K562 (cell line): ENCODE measurements around the gene SMIM10. TPM values are rescaled to one million over a fixed set of nuclear protein-coding genes. Genes with fewer than 3 reads are reported as not detected.
A peak's percentile ranks its signal among the peaks of the same experiment; 100 is the strongest.

Experiments
- ATF2 ChIP-seq: sonication (generic); formaldehyde crosslinking; IDR thresholded peaks from 2 replicates; pipeline ENCODE4 v1.8.1; 2022; ENCODE audit warnings: missing genetic modification reagents
- CHD2 ChIP-seq: IDR thresholded peaks from 2 replicates; pipeline ENCODE4 v1.6.1; 2011; ENCODE audit warnings: low read depth, low read length
- CTBP1 ChIP-seq: fragments of 450-650 bp; IDR thresholded peaks from 2 replicates; pipeline ENCODE4 v1.6.1; 2016; ENCODE audit warnings: borderline replicate concordance
- FOXM1 ChIP-seq, 2 experiments: fragments of 450-650 bp in 1 of 2; sonication (generic) in 1 of 2; formaldehyde crosslinking in 1 of 2; IDR thresholded peaks; 2 replicates each; pipeline versions ENCODE4 v1.6.1 to v1.9.0; 2017 to 2022; ENCODE audit warnings: low read depth in 2 of 2, mild to moderate bottlenecking in 2 of 2, missing genetic modification reagents in 1 of 2, moderate library complexity in 1 of 2
- HIVEP1 ChIP-seq: fragments of 250-450 bp; sonication (Bioruptor Pico); IDR thresholded peaks from 2 replicates; pipeline ENCODE4 v1.4.0; 2020; ENCODE audit warnings: mild to moderate bottlenecking
- ILF3 ChIP-seq: fragments of 450-650 bp; IDR thresholded peaks from 2 replicates; pipeline ENCODE4 v1.6.1; 2018; ENCODE audit warnings: antibody characterized with exemption, mild to moderate bottlenecking, moderate library complexity, borderline replicate concordance
- LCOR ChIP-seq: sonication (generic); formaldehyde crosslinking; IDR thresholded peaks from 2 replicates; pipeline ENCODE4 v1.8.0; 2022; ENCODE audit warnings: mild to moderate bottlenecking, missing genetic modification reagents
- MED1 ChIP-seq: sonication (generic); formaldehyde crosslinking; IDR thresholded peaks from 2 replicates; pipeline ENCODE4 v1.8.1; 2023; ENCODE audit warnings: missing genetic modification reagents, borderline replicate concordance
- MLLT1 ChIP-seq, 2 experiments: fragments of 450-650 bp; IDR thresholded peaks; 2 replicates each; pipeline ENCODE4 v1.6.1; 2016
- NCOA4 ChIP-seq: fragments of 450-650 bp; IDR thresholded peaks from 2 replicates; pipeline ENCODE4 v1.6.1; 2018; ENCODE audit warnings: mild to moderate bottlenecking; ENCODE audit not compliant: partially characterized antibody
- NR4A1 ChIP-seq, 2 experiments: fragments of 250-450 bp in 1 of 2; fragments of 450-650 bp in 1 of 2; sonication (Bioruptor Pico) in 1 of 2; IDR thresholded peaks; 2 replicates each; pipeline versions ENCODE4 v1.4.0 to v1.6.1; 2016 to 2020; ENCODE audit warnings: mild to moderate bottlenecking in 2 of 2, missing compliant biosample characterization in 1 of 2, missing genetic modification characterization in 1 of 2, moderate library complexity in 1 of 2
- NUFIP1 ChIP-seq: fragments of 450-650 bp; IDR thresholded peaks from 2 replicates; pipeline ENCODE4 v1.6.1; 2018; ENCODE audit not compliant: partially characterized antibody
- PHB ChIP-seq: fragments of 250-450 bp; sonication (Bioruptor Pico); IDR thresholded peaks from 2 replicates; pipeline ENCODE4 v1.5.0; 2021
- RBM17 ChIP-seq: fragments of 200-400 bp; formaldehyde crosslinking; IDR thresholded peaks from 2 replicates; pipeline ENCODE4 v1.6.1; 2017; ENCODE audit warnings: low read depth, mild to moderate bottlenecking, low read length, borderline replicate concordance
- RHOXF2B ChIP-seq: fragments of 250-450 bp; sonication (Bioruptor Pico); conservative IDR thresholded peaks from 2 replicates; pipeline ENCODE4 v1.5.1; 2021
- RUNX1 ChIP-seq: sonication (generic); IDR thresholded peaks from 2 replicates; pipeline ENCODE4 v1.6.1; 2016; ENCODE audit warnings: antibody characterized with exemption, low read depth
- SREBF1 ChIP-seq: fragments of 150-350 bp; IDR thresholded peaks from 2 replicates; pipeline ENCODE4 v1.6.1; 2014; ENCODE audit warnings: antibody characterized with exemption, low read depth, low read length, borderline replicate concordance
- TAL1 ChIP-seq: fragments of 450-650 bp; IDR thresholded peaks from 2 replicates; pipeline ENCODE4 v1.6.1; 2016; ENCODE audit warnings: mild to moderate bottlenecking
- TFAM ChIP-seq: fragments of 250-450 bp; sonication (Bioruptor Pico); conservative IDR thresholded peaks from 2 replicates; pipeline ENCODE4 v1.5.0; 2021; ENCODE audit warnings: mild to moderate bottlenecking, moderate library complexity
- ZNF280A ChIP-seq: fragments of 450-650 bp; IDR thresholded peaks from 2 replicates; pipeline ENCODE4 v1.6.1; 2018; ENCODE audit warnings: mild to moderate bottlenecking, low read depth; ENCODE audit not compliant: partially characterized antibody
- ZNF707 ChIP-seq: fragments of 250-450 bp; sonication (Bioruptor Pico); conservative IDR thresholded peaks from 2 replicates; pipeline ENCODE4 v1.8.0; 2022; ENCODE audit warnings: inconsistent platforms, mild to moderate bottlenecking, moderate library complexity
- polyA plus RNA-seq, 8 experiments: library from polyadenylated mRNA; depleted of rRNA in 4 of 8; stranded (reverse) in 5 of 8; unstranded in 3 of 8; fragments of >200 nt; fragmentation: Nextera tagmentation in 2 of 8; fragmentation: Illumina TruSeq in 1 of 8; extraction: Ambion mirVana in 2 of 8; extraction: Trizol in 1 of 8; gene quantifications; 2 replicates each; pipeline versions ENCODE4 v1.2.1 to v1.2.3, GENCODE V29; 2011 to 2014; ENCODE audit warnings: inconsistent platforms in 1 of 8, missing spikeins in 1 of 8
- total RNA-seq, 7 experiments: library from RNA; depleted of rRNA in 6 of 7; stranded (reverse); fragments of >200 nt in 6 of 7; fragmentation: Illumina TruSeq in 2 of 7; extraction: Trizol in 2 of 7; gene quantifications; 2 replicates each; pipeline versions ENCODE4 v1.2.1 to v1.2.3, GENCODE V29; 2011 to 2021; ENCODE audit warnings: low replicate concordance in 1 of 7

Gene SMIM10
- total and polyA plus RNA-seq, 9 of the 15 experiments (the other 6 are each of a cell fraction or from before 2014, with no cell fraction given) = 2.1 to 25.3 (median 16.4) TPM

GRCh38 chrX:135003876-135004623 lies 13.3 kb downstream of the SMIM10 start (continued):
- 0 out of 2 replicates have a peak, but pooled peaks have one; percentile 47 for TF ChIP-seq LCOR (CRISPR knock-in tag)
- no peak for TF ChIP-seq ATF2 (CRISPR knock-in tag)
- no peak for TF ChIP-seq NCOA4
- TF ChIP-seq ZNF707 (CRISPR knock-in tag) = no peak
- TF ChIP-seq ZNF280A = no peak
- peak; percentile 39 for TF ChIP-seq CTBP1
- TF ChIP-seq TFAM = no peak
- no peak for TF ChIP-seq MED1
- no peak for TF ChIP-seq PHB (CRISPR knock-in tag)
- no peak for TF ChIP-seq RUNX1
- TF ChIP-seq TAL1 = no peak
- TF ChIP-seq NUFIP1 = no peak
- TF ChIP-seq NR4A1 (CRISPR knock-in tag; IDR thresholded peaks at IDR 0.05) = no peak; the same call in 1 of the 2 replicates
- TF ChIP-seq NR4A1 (tag; IDR thresholded peaks at IDR 0.05) = no peak
- TF ChIP-seq HIVEP1 (CRISPR knock-in tag) = no peak
- no peak for TF ChIP-seq SREBF1
- no peak for TF ChIP-seq ILF3
- TF ChIP-seq MLLT1 (IDR thresholded peaks at IDR 0.05) = no peak
- TF ChIP-seq RHOXF2B = no peak
- TF ChIP-seq RBM17 = no peak
- TF ChIP-seq CHD2 = no peak
- TF ChIP-seq FOXM1 (IDR thresholded peaks at IDR 0.05; ENCODE audit: low read depth) = no peak
- no peak for TF ChIP-seq FOXM1 (CRISPR knock-in tag; IDR thresholded peaks at IDR 0.05; ENCODE audit: low read depth)
